ENCODE results near the gene ANKRD17.
"Not testable (repeated sequence)": the region's sequence is repeated elsewhere in the genome, so short reads cannot be mapped to it uniquely, and the experiment has no call there.

ANKRD17 gene

DNA sequence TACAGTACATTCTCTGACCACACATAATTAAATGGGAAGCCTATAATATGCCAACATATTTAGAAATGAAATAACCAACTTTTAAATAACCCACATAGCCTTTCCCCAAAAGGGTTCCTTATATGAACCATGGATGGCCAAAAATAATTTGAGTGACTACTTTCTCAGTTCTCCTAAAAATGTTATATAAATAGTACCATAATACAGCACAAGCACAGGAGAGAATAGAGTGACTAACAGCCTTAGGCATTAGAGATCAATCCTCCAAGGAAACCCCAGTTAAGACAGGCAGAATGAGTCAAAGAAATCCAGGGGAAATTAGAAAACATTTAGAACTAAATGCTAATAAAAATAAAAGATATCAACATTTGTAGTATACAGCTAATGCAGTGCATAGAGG, 50.2 kb downstream of the ANKRD17 start:
- FAIRE-seq (no peak), DNase-seq (ENCODE audit: insufficient read length, low spot score) (no peak)

DNA sequence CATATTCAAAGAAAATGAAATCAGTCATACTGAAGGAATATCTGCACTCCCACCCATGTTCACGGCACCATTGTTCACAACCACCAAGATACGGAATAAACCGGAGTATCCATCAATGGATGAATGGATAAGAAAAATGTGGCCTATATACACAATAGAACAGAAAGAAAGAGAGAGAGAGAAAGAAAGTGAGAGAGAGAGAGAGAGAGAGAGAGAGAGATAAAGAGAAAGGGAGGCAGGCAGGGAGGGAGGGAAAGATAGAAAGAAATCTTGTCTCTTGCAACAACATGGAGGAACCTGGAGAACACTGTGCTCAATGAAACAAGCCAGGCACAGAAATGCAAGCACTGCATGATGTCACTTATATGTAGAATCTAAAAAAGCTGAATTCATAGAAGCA, 52.4 kb downstream of the ANKRD17 start:
- no peak for DNase-seq (ENCODE audit: insufficient read length, low spot score)
- no peak for FAIRE-seq

DNA sequence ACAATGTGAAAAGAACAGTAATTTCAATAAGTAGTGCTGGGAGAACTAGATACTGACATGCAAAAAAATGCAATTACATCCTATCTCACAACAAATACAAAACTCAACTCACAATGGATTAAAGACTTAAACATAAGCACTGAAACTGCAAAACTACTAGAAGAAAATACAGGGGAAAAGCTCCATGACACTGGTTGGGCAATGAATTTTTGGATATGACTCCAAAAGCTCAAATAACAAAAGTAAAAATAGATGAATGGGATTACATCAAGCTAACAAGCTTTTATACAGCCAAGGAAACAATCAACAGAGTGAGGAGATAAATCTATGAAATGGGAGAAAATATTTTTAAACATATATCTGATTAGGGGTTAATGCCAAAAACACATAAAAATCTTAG, 53.1 kb downstream of the ANKRD17 start:
- DNase-seq (ENCODE audit: insufficient read length, low spot score) (no peak), FAIRE-seq (no peak)

DNA sequence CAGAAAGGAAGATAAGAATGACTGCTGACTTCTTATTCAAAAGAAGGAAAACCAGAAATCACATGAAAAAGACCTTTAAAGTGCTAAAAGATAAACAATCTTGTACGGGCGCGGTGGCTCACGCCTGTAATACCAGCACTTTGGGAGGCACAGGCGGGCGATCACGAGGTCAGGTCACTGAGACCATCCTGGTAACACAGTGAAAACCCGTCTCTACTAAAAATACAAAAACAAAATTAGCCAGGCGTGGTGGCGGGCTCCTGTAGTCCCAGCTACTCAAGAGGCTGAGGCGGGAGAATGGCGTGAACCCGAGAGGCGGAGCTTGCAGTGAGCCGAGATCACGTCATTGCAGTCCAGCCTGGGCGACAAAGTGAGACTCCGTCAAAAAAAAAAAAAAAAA, 54.6 kb downstream of the ANKRD17 start:
- not testable (repeated sequence) for FAIRE-seq

DNA sequence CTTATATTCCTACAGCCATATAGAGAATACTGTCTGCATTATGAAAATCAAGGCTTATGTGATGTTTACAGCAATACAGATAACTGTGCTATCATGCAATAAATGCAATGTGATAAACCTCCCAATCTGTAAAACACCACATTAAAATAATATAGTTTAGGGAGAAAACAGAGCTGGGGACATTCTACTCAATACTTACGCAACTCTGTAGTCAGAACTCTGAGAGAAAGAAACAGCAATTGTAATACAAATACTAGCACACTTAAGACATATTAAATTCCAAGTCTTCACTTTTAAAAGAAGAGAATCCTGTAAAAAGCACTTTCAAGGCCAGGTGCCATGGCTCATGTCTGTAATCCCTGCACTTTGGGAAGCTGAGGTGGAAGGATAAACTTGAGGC, 61.4 kb downstream of the ANKRD17 start:
- no peak for DNase-seq (ENCODE audit: insufficient read length, low spot score)
- FAIRE-seq, result no peak

More for the DNA sequence above, 54.6 kb downstream of the ANKRD17 start:
- DNase-seq (ENCODE audit: insufficient read length, low spot score), result not testable (repeated sequence)

DNA sequence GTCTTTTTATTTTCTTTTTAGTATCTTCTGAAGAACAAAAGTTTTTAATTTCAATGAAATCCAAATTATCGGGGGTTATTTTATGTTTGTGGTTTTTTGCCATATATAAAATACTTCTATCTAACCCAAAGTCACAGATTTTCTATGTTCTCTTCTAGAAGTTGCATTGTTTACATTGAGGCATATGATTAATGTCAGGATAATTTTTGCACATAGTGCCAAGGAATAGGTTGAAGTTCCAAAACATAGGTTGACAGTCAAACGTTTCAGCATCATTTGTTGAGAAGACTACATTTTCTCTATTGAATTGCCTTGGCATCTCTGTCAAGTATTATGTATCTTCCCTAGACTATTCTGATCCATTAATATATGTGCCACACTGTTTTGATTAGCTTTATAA, 64.5 kb downstream of the ANKRD17 start:
- FAIRE-seq, result peak; percentile 35
- no peak for DNase-seq (ENCODE audit: insufficient read length, low spot score)

DNA sequence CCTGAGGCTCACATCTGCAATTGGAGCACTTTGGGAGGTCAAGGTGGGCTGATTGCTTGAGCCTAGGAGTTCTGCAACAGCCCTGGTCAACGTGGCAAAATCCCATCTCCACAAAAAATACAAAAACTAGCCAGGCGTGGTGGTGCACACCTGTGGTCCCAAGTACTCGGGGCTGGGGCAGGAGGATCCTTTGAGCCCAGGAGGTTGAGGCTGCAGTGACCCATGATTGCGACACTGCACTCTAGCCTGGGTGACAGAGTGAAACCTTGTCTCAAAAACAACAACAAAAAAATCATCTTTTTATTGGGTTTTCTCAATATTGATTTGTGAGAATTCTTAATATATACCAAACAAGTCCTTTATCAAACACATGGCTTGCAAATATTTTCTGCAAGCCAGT, 64.9 kb downstream of the ANKRD17 start:
- DNase-seq (ENCODE audit: insufficient read length, low spot score), result no peak
- peak; percentile 31 for FAIRE-seq

DNA sequence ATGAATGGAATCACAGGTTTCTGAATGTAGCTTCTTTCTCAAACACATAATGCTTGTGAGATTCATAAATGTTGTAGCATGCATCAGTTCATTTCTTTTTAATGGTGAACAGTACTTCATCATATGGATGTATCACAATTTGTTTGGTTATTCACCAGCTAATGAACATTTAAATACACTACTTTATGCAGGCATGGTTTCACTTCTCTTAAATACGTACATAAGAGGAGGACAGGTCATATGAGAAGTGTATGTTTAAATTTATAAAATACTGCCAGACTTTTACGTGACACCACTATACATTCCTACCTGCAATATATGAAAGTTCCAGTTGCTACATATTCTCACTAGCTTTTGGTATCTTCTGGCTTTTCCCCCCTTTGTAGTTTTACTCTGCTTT, 65.4 kb downstream of the ANKRD17 start:
- DNase-seq (ENCODE audit: insufficient read length, low spot score) (no peak), FAIRE-seq (peak; percentile 61)

DNA sequence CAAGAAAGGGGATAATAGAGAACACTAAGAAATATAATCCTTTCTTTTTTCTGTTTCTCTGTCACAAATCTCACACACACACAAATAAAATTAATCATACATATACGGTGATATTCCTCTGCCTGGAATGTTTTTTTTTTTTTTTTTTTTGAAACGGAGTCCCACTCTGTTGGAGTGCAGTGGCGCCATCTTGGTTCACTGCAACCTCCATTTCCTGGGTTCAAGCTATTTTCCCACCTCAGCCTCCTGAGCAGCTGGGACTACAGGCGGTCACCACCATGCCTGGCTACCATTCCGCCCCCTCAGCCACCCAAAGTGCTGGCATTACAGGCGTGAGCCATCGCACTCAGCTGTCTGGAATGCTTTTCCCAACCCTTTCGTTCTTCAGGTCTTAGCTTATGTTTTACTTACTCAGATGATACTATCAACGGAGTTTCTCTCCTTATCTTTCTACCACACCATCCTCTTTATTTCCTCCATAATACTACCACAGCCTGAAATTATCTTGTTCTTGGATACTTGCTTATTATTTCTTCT, 69.3 kb downstream of the ANKRD17 start:
- DNase-seq (ENCODE audit: insufficient read length, low spot score) (no peak), FAIRE-seq (no peak)

DNA sequence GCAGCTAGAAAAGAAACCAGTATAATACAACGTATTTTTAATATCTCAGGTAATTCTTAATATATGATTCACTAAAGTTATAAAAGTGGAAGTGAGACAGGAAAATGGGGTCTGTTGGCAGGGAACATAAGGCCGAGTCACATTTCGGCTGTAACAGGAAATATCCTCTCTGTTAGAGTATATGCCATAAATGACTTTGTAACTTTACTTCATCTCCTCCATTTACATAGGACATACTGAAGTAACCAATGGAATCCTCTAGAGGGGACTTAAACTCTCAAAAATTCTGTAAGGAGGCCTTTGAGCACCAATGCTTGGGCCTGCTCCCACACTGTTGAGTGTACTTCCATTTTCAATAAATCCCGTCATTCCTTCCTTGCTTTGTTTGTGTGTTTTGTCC, 71.3 kb downstream of the ANKRD17 start:
- FAIRE-seq, result peak; percentile 58
- DNase-seq (ENCODE audit: insufficient read length, low spot score), result no peak

DNA sequence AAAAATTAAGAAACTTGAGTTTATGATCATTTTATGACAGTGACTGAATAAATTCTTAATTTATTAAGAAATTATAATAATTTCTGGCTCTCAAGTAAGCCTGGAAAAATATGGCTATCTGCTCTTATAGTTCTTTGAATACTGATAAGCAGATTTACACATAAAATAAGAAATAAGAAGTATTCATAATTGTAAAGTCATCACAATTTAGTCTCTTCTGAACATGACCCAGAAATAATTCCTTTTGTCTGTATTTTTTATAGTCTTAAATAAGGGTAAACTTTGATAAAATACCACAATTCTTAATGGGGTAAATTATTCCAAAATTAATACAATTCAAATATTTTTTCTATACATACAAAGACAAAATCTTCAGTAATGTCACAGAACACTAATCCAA, 72.7 kb downstream of the ANKRD17 start:
- DNase-seq (ENCODE audit: insufficient read length, low spot score) (no peak), FAIRE-seq (no peak)

DNA sequence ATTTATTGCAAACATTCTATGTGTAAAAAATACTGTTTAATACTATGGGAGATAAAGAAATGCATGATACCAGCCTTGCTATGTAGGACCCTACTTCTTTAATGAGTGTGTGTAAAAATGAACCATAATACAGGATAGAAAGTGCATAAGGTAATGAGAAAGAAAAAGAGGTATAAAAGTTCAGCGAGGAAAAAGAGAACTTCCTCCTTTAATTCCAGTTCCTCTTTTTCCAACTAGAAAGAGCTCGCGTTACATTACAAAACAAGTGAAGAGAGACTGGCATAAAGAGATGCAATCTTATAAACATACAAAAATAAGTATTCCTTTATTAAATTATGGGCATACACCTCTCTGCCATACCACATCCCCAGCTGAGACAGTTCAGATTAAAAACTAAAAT, 77.4 kb downstream of the ANKRD17 start:
- no peak for DNase-seq (ENCODE audit: insufficient read length, low spot score)
- FAIRE-seq, result no peak

DNA sequence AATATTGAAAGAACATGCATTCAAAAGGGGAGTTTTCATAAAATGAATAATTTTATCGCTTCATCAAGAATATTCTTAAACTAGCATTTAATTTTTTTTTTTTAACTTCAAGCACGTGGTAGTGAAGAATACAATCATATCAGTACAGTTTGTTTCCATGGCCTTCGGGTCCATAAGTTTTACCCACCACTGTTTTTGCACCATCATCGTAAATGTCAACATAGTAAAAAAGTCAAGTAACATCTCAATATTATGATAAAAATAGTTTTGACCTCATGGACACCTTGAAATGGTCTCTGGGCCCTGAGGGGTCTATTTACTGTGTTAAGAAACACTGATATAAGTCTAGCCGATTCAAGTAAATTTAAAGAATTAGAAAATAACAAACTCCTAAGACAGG, 80.2 kb downstream of the ANKRD17 start:
- no peak for DNase-seq (ENCODE audit: insufficient read length, low spot score)
- FAIRE-seq, result peak; percentile 61

DNA sequence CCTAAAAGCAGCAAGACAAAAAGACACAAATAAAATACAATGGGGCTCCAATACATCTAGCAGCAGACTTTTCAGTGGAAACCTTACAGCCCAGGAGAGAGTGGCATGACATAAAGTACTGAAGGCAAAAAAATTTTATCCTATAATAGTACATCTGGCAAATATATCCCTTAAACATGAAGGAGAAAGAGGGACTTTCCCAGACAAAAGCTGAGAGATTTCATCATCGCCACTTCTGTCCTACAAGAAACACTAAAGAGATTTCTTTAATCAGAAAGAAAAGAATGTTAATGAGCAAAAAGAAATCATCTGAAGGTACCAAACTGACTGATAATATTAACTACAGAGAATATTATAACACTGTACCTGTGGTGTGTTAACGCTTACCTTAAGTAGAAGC, 86.4 kb downstream of the ANKRD17 start:
- DNase-seq (ENCODE audit: insufficient read length, low spot score) (no peak), FAIRE-seq (no peak)

DNA sequence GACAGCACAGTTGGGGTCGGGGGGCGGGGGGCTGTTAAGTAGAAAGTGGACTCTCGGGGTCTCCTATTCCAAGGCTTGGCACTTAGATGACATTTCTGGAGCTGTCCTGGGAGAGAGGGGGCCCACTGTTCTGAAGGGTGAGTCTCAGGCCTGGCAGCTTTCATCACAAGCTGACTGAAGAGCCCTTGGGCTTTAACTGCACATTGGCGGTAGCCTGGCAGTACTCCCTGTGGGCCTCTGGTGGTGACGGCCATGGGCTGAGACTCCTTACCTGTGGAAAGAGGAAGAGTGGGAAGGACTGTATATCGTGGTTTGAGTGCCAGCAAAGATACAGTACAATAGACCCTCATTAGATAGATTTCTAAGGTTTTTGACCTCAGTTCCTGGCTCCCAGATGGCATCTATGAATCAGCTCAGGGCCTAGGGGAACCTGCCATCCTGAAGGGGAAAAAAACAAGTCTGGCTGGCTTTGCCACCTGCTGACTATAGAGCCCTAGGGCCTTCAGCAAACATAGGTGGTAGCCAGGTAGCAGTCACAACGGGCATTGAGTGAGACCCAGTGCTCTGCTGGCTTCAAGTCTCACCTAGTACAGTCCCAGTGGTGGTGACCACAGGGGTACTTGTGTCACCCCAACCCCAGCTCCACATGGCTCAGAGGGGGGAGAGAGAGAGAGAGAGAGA, 87.9 kb downstream of the ANKRD17 start:
- FAIRE-seq, result no peak
- no peak for DNase-seq (ENCODE audit: insufficient read length, low spot score)

DNA sequence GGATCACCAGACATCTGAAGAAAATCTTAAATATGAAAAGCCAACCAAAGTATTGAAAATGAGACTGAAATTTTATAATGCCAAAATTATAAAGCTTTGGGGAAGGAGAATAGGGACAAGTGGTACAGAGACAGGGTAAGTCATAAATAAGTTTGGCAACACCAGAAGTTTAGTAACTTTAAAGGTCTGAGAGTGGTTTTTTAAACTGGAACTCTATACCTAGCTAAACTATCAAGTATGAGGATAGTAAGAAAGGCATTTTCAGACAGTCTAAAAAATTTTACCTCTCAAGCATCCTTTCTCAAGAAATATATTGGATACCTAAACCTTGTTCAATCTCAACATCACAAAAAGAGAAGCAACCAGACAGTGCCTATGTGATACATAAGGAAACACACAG, 92.4 kb downstream of the ANKRD17 start:
- FAIRE-seq (no peak), DNase-seq (ENCODE audit: insufficient read length, low spot score) (no peak)

DNA sequence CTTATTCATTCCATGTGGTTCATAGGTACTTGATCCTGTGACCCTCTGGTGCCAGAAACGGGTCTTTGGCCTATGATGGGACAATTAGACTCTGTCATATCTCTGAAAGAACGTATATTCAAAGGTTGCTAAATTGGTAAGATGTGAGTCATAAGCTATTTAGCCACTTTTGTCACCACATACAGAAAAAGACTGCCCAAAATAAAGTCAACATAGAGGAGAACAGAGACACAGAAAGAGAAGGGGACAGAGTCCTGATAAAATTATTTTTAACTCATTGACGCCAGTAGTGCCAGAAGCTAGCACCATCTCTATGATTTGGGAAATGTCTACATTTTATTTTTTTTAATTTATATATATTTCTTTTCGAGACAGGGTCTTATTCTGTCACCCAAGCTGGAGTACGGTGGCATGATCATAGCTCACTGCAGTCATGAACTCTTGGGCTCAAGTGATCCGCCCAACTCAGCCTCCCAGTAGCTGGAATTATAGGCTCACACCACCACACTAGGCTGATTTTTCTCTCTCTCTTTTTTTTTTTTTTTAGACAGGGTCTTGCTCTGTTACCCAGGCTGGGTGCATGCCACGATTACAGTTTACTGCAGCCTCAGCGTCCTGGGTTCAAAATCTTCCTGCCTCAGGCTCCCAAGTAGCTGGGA, 96.9 kb downstream of the ANKRD17 start:
- FAIRE-seq, result peak; percentile 8
- no peak for DNase-seq (ENCODE audit: insufficient read length, low spot score)

DNA sequence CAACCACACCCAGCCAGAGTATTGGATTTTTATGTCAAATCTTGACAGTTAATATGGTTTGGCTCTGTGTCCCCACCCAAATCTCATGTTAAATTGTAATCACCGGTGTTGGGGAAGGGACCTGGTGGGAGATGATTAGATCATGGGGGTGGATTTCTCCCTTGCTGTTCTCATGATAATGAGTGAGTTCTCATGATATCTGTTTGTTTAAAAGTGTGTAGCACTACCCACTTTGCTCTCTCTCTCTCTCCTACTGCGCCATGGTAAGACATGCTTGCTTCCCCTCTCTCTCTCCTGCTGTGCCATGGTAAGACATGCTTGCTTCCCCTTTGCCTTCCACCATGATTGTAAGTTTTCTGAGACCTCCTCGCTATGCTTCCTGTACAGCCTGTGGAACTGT, 102.2 kb downstream of the ANKRD17 start:
- DNase-seq (ENCODE audit: insufficient read length, low spot score) (no peak), FAIRE-seq (no peak)

DNA sequence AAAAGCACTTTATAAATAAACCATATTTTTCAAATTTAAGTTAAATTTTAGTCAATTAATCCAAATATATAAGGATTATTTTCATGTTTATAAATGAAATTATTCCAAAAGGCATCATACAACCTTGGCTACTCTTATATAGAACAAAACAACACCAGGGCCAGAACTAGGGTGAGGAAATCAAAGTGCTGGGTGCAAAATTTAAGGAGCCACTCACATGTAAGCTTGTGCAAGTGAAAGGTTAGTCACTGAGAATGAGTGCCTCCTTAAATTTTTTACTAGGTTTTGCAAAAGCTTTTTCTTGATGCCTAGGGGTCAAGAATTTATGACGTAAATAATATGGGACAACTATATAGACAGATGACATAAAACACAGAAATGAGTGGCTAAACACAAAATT, 105.7 kb downstream of the ANKRD17 start:
- FAIRE-seq (no peak), DNase-seq (ENCODE audit: insufficient read length, low spot score) (no peak)

DNA sequence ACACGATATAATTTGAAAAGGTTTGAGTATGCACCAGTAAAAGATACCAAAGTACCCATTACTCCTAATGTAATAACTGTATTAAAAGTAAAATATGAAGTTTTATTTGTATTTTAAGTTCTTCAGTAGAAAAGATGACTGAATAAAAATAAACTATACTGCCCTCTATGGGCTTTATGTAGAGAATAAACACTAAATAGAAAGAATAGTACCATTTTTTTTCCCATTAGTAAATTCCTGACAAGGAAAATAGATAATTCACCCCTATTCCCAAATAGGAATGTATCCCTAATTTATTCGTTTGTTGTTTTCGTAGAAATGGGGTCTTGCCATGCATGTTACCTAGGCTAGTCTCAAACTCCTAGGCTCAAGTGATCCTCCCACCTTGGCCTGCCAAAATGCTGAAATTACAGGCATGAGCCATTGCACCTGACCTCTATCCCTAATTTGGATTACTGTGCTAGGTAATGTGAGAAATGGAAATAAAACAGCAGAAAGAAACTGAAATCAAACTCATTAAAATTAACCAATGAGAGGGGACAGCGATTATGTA, 115.5 kb downstream of the ANKRD17 start:
- FAIRE-seq (no peak), DNase-seq (ENCODE audit: insufficient read length, low spot score) (no peak)

DNA sequence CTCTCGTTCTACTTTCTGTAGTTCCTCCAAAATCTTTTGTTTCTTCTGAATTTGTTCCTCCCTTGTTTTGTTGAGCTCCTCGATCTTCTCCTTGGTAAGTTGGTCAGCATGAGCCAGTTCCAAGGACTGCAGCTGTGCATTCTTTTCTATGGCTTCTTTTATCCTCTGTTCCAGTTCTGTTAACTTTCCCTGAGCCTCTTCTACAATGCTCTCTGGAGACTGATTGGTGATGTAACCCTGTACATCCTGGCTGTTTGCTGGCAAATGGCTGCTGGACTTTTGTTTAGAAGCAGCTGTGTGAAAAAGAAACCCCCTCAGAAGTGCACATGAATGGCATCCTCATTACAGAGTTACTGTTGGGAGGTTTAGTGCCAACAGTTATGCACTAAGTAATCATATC, 118.6 kb downstream of the ANKRD17 start:
- FAIRE-seq, result no peak

DNA sequence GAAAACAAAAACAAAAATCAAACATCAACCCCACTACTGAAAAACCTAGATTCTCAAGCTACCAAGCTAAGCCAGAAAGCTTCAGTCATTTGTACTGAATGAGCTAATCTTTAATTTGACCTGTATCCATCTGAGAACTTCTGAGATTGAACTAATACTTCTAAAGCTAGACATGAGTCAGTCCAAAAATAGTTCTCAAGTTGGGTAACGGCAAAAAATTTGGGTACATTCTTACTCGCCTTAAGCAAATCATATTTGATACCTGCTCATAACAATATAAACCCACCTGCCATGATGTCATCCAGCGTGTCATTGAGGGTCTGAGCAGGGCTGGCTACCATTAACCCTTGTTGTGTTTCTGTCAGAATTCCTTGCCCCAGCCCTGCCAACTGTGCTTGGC, 119.4 kb downstream of the ANKRD17 start:
- FAIRE-seq (no peak), DNase-seq (ENCODE audit: insufficient read length, low spot score) (no peak)

More for the DNA sequence above, 118.6 kb downstream of the ANKRD17 start:
- DNase-seq (ENCODE audit: insufficient read length, low spot score), result no peak

Data from GM19239 (cell line).